Stimulated activated naive CD8-positive, alpha-beta T cell treated with anti-CD3 and anti-CD28 coated beads, Interleukin-15, Interleukin-2, amounts not matched to agents 100 ng/mL and 50 ng/mL, for 24 hours (primary cell): ENCODE data around the gene DUSP5.
"Not testable (repeated sequence)": the region's sequence is repeated elsewhere in the genome, so short reads cannot be mapped to it uniquely, and the experiment has no call there.

ENCODE experiments used
- H3K27ac Mint-ChIP-seq: one replicate; pipeline ENCODE4 v1.8.0; 2021; ENCODE audit warnings: mild to moderate bottlenecking, mixed read lengths
- H3K27me3 Mint-ChIP-seq: one replicate; pipeline ENCODE4 v1.8.0; 2021; ENCODE audit warnings: mixed read lengths
- H3K36me3 Mint-ChIP-seq: one replicate; pipeline ENCODE4 v1.8.0; 2021; ENCODE audit warnings: low read depth, mixed read lengths
- H3K4me1 Mint-ChIP-seq: one replicate; pipeline ENCODE4 v1.8.0; 2021; ENCODE audit warnings: low read depth, mixed read lengths
- H3K4me3 Mint-ChIP-seq: one replicate; pipeline ENCODE4 v1.8.0; 2021; ENCODE audit warnings: mild to moderate bottlenecking, mixed read lengths
- H3K9me3 Mint-ChIP-seq: one replicate; pipeline ENCODE4 v1.8.0; 2021; ENCODE audit warnings: mixed read lengths

The DUSP5 gene

DNA sequence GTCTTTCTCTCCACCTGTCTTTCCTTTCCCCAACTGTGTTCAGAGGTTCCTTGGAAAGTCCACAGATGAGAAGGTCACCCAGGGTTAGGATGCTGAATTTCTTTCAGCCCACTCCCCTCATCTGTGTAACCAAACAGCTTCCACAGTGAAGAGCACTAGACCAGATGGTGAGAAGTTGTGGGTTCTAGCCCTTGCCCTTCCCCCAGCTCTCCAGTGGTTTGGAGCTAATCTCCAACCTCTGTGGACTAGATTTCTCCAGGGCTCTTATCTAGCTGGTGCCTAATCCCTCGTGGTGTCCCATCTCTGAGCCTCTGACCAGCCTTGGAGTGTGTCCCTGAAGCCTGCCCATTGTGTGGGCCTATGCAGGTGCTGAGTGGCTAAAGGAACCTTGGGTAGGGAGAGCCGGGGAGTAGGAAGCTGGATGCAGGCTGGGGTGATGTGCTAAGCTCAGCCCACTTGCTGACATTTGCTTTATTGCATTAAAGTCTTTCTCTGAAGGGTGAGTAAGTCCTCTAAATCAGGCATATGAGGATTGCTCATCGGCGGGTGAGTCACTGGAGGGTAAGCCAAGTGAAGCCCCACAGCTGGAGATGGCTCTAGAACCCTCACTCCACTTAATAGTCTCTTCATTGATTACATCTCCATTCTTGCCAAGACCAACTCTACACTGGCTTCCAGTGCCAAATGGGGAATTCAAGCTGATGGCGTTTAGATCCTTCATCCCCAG is 14.9 kb downstream of the DUSP5 start:
- Mint-ChIP-seq H3K36me3 (peaks cover 80% of the 10 kb centered on the region), H3K4me3 (peak overlapping the region; percentile 30), H3K27ac (peak overlapping the region; percentile 89)

DNA sequence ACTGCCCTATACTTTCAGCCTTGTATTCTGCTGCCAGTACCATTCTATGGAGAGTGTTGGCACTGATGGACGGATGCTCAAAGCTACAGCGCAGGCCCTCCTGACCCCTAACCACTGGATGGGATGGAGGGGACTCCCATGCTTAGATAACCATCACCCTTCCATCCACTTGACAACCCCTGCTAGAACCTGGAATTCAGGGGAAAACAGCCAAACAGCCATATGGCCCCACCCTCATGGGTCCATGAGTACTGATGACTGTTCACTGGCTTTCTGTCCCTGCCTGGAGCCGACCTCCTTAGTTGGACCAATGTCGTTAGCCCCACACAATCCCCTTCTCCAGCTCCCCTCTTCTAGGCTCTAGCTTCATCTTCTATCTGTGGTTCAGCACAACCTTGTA is 16.2 kb downstream of the DUSP5 start:
- no peak overlapping the region for H3K27ac Mint-ChIP-seq
- peaks cover 45% of the 10 kb centered on the region for H3K4me1 Mint-ChIP-seq
- H3K9me3 Mint-ChIP-seq = no peaks in the 10 kb centered on the region
- H3K4me3 Mint-ChIP-seq = no peak overlapping the region
- no peaks in the 10 kb centered on the region for H3K27me3 Mint-ChIP-seq
- peaks cover 67% of the 10 kb centered on the region for H3K36me3 Mint-ChIP-seq

More for the DNA sequence above, 14.9 kb downstream of the DUSP5 start:
- Mint-ChIP-seq H3K9me3 (no peaks in the 10 kb centered on the region), H3K27me3 (no peaks in the 10 kb centered on the region), H3K4me1 (peaks cover 56% of the 10 kb centered on the region)

DNA sequence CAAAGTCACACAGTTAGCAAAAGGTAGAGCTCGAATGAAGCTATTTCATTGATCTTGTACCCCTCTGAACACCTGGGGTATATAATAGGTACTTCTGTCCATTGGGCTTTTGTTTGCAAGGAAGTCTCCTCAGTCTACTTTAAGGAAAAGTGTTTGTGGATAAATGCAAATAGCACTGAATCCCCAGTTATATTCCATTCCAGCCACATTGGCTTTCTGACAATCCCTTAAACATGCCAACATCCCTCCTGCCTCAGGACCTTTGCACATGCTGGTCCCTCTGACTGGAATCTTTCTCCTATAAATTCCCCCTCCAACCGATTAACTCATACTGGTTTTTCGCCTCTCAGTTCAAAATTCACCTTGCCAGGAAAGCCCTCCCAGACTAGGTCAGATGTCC is 17.1 kb downstream of the DUSP5 start:
- no peaks in the 10 kb centered on the region for H3K27me3 Mint-ChIP-seq
- H3K9me3 Mint-ChIP-seq = no peaks in the 10 kb centered on the region
- no peak overlapping the region for H3K27ac Mint-ChIP-seq
- H3K36me3 Mint-ChIP-seq = peaks cover 59% of the 10 kb centered on the region
- H3K4me1 Mint-ChIP-seq = peaks cover 40% of the 10 kb centered on the region
- no peak overlapping the region for H3K4me3 Mint-ChIP-seq

DNA sequence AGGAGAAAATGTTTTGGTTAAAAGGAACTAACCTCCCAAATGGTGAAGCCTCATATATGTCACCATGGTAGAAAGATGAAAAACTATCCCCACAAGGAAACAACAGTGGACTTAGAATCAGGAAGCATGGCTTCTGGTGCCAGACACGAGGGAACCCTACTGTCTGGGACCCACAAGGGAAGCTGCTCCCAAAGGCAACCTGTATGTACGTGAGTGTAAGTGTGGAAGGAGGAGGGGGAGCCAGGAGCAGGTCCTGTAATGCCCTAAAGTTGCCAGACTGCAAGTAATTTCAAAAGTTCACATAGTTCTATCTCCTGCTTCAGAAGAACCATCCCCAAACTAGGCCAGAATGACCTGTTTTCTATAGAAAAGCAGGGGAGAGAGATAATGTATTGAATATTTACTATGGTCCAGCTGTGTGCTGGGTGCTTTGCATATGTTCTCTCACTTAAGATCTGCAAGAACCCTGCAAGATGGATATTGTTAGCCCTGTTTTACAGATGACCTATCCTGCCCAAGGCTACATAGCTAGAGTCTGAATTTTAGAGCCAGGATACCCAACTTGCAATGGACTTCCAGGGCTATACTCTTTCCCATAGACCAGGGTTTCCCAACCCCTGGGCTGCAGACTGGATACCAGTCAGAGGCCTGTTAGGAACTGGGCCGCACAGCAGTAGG is 19.2 kb downstream of the DUSP5 start:
- Mint-ChIP-seq H3K4me1 (peaks cover 27% of the 10 kb centered on the region), H3K27ac (no peak overlapping the region), H3K4me3 (no peak overlapping the region), H3K27me3 (no peaks in the 10 kb centered on the region), H3K9me3 (no peaks in the 10 kb centered on the region), H3K36me3 (peaks cover 41% of the 10 kb centered on the region)

DNA sequence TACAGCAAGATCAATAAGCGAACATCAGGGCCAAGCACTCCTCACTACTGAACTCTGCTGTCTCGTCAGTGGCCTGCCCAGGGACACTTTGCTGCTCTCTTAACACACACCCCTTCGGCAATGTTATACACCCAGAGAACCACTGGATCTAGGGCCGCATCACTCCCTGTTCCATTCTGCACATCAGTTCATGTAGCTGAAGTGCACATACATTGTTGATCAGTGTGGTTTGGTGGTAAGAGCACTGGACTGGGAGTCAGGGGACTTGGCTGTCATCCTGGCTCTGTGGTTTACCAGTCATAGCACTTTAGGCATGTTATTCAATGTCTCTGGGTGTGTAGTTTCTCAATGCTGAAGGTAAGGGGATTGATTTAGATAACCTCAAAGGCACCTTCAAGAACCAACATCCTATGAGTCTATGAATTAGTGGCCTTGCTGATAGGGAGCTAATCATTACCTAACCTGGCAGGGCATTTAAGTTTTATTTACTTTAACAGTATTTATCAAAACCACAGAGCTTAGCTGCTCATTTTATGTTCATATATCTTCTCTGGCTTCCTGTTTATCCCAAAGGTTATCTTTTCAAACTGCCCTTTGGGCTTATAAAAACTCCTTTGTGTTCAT is 24.8 kb downstream of the DUSP5 start:
- no peaks in the 10 kb centered on the region for H3K27me3 Mint-ChIP-seq
- no peak overlapping the region for H3K4me3 Mint-ChIP-seq
- H3K4me1 Mint-ChIP-seq = peaks cover 45% of the 10 kb centered on the region

DNA sequence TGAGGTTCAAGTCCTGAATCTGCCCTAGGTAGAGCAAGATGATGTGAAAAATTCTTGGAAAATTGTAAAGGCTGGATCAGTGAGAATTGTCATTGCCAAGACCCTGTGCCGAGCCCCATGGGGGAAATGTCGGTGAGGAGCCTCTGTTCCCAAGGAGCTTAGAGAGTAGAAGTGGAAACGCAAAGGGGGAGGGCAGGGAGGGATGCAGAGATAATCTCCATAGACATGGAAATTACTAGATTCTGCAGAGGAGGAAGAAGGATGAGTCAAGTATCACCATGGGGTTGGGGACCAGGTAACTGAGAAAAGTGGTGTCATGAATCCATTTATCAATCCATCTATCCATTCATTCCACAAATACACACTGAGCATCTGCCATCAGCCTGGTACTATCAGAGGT is 26.0 kb downstream of the DUSP5 start:
- peaks cover 3% of the 10 kb centered on the region for H3K36me3 Mint-ChIP-seq
- H3K4me1 Mint-ChIP-seq = peaks cover 58% of the 10 kb centered on the region
- H3K4me3 Mint-ChIP-seq = no peak overlapping the region
- H3K27ac Mint-ChIP-seq = no peak overlapping the region
- no peaks in the 10 kb centered on the region for H3K27me3 Mint-ChIP-seq
- no peaks in the 10 kb centered on the region for H3K9me3 Mint-ChIP-seq

More for the DNA sequence above, 24.8 kb downstream of the DUSP5 start:
- H3K9me3 Mint-ChIP-seq = no peaks in the 10 kb centered on the region
- peaks cover 3% of the 10 kb centered on the region for H3K36me3 Mint-ChIP-seq
- no peak overlapping the region for H3K27ac Mint-ChIP-seq

DNA sequence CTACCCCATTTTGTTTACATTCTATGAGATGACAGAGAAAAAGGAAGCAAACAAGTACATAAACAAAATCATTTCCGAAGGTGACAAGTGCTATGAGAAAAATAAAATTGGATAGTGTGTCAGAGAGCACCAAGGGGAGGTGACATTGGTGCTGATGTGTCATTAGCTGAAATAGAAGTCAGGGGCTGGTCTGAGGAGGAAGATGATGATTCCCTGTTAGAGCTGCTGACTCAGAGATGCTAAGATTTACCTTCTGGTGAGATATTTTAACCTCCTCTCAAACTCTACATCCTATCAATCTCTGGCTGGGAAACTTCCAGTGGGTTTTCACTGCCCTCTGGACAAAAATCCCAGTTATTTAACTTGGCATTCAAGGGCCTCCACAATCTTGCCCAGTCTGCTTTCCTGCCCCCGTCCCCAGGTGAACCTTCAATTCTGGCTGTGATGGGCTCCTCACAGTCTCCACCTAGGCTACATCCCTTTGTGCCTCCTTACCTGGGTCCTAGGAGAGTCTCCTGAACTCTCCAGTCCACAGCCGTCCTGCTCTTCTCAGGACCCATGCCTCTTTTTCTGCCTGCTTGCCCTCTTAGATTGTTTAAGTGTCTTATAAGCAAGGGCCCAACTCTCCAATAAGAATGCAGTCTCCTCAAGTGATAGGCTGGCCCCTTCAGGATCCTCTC is 26.6 kb downstream of the DUSP5 start:
- Mint-ChIP-seq H3K4me3 (no peak overlapping the region), H3K27ac (no peak overlapping the region), H3K36me3 (peaks cover 3% of the 10 kb centered on the region), H3K27me3 (no peaks in the 10 kb centered on the region), H3K4me1 (peaks cover 63% of the 10 kb centered on the region), H3K9me3 (no peaks in the 10 kb centered on the region)

DNA sequence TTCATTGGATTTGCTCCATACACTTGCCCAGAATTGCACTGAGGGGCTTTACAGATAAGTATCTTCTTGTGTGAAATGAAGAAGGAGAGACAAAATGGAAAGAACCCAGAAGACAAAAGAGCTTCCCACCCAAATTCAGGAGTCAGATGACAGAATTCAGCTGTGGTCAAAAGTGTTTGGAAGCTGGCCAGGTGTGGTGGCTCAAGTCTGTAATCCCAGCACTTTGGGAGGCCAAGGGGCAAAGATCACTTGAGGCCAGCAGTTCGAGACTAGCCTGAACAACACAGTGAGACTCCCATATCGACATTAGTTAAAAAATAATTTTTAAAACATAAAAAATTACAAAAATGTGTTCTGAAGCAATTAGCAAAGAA is 27.1 kb downstream of the DUSP5 start:
- Mint-ChIP-seq H3K36me3 (peaks cover 3% of the 10 kb centered on the region), H3K27ac (no peak overlapping the region), H3K4me3 (no peak overlapping the region), H3K4me1 (peaks cover 69% of the 10 kb centered on the region), H3K27me3 (no peaks in the 10 kb centered on the region), H3K9me3 (no peaks in the 10 kb centered on the region)

DNA sequence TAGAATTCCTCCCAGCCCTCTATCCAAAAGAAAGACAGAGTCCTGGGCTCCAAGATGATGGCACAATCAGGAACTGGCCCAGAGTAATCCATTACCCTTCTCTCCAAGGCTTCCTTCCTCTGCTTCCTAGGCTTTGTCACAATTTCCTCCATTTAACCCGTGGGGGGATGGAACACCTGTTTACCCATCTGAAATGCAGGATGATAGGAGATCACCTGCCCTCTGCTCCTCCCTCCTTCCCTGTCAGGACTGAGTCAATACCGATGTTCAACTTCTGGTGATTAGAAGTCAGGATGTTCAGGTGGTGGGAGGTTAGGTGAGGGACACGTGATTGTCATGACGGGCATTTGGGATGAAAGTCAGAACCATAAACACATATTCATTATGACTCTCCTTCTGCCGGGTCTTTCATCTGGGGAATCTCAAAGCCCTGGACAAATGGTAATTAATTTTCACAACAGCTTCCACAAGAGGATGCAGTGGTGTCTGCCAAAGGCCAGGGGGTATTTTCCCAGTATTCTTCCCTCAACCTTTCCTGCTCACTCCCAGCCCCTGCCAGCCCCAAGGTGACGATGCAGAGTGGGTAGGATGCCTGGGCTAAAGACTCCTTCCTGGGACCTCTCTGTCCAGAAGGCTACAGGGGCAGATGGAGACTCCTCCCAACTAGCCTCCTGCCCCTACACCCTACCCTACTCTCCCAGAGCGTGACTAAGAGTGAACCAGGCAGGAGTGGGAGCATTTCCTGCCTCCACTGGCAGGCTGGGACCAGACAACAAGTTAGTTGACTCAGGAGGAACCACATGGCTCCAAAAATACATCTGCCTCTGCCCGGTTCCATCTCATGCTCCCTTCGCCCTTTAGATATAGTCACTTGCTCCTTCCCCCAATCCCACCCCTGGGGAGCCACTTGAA is 27.9 kb downstream of the DUSP5 start:
- Mint-ChIP-seq H3K9me3 (no peaks in the 10 kb centered on the region), H3K4me1 (peaks cover 72% of the 10 kb centered on the region), H3K36me3 (no peaks in the 10 kb centered on the region), H3K4me3 (no peak overlapping the region), H3K27ac (peak overlapping the region; percentile 63), H3K27me3 (no peaks in the 10 kb centered on the region)

DNA sequence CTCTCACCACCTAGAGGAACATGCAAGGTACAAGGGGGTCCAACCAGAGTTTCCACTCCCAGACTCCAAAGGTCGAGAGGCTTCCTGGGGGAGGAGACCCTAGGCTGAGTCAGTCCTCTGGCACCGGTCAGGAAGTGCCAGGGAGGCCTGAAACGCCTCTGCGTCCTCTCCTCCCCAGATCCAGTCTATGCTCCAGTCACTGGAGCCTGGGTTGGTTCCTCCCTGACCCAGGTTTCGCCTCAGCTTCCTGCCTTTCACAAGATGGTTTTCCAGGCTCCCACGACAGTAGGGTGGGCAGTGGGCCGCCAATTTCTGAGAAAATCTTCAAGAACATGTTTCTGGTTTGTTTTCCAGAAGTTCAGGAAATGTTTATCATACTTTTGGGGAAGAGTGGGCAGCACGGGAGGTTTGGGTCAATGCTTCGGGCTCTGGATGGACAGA is 30.0 kb downstream of the DUSP5 start:
- Mint-ChIP-seq H3K36me3 (no peaks in the 10 kb centered on the region), H3K27ac (peak overlapping the region; percentile 80)

DNA sequence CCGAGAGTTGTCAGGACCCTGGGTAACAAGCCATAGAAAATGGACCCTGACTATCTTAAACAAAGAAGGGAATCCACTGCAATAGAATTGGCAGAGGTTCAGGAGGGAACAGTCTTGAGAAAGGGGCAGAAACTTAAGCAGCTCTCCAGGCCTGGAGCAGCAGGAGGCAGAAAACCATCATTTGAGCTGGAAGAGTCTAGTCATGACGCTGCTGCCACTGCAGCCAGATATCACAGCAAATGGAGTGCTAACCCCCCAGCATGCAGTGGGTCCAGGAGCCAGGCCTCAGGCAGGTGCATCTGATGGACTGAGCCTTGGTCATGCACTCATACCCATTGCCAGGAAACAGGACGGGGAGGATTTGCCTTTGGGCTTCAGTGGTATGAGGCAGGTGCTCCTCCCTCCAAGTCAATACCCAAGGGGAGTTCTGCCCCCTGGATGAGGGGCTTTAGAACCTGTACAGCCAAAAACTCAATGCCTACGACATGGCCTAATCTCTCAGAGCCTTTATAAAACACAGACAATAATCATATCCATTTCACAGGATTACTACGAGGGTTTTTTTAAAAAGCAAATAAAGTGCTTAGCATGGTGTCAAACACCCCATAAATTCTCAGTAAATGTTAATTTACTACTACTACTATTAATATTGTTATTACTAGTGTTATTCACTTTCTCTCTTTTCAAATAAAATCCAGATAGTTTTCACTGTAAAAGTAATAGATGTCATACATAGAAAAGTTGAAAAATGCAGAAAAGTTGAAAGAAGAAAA is 30.7 kb downstream of the DUSP5 start:
- peak overlapping the region; percentile 20 for H3K4me3 Mint-ChIP-seq
- peaks cover 71% of the 10 kb centered on the region for H3K4me1 Mint-ChIP-seq
- H3K27ac Mint-ChIP-seq = peak overlapping the region; percentile 87
- no peaks in the 10 kb centered on the region for H3K9me3 Mint-ChIP-seq
- no peaks in the 10 kb centered on the region for H3K27me3 Mint-ChIP-seq
- no peaks in the 10 kb centered on the region for H3K36me3 Mint-ChIP-seq

More for the DNA sequence above, 30.0 kb downstream of the DUSP5 start:
- Mint-ChIP-seq H3K27me3 (no peaks in the 10 kb centered on the region), H3K9me3 (no peaks in the 10 kb centered on the region), H3K4me1 (peaks cover 68% of the 10 kb centered on the region), H3K4me3 (peak overlapping the region; percentile 18)

DNA sequence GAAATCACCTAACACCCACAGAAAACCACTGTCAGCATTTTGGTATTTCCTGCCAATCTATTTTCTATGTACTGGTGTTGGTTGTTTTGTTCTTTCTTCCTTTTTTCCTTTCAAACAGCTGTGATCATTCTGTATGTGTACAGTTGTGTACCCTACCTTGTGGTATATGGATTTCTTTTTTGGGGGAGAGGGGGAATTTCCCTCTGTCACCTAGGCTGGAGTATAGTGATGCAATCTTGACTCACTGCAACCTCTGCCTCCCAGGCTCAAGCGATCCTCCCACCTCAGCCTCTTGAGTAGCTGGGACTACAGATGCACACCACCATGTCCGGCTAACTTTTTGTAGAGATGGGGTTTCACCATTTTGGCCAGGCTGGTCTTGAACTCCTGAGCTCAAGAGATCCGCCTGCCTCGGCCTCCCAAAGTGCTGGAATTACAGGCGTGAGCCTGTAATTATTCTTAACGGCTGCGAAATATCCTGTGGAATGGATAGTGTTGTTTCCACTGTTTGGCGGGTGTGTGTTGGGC is 31.4 kb downstream of the DUSP5 start:
- not testable (repeated sequence) for H3K27me3 Mint-ChIP-seq, H3K36me3 Mint-ChIP-seq, H3K9me3 Mint-ChIP-seq
- peak overlapping the region; percentile 56 for H3K4me3 Mint-ChIP-seq
- peaks cover 65% of the 10 kb centered on the region for H3K4me1 Mint-ChIP-seq
- H3K27ac Mint-ChIP-seq = peak overlapping the region; percentile 87

DNA sequence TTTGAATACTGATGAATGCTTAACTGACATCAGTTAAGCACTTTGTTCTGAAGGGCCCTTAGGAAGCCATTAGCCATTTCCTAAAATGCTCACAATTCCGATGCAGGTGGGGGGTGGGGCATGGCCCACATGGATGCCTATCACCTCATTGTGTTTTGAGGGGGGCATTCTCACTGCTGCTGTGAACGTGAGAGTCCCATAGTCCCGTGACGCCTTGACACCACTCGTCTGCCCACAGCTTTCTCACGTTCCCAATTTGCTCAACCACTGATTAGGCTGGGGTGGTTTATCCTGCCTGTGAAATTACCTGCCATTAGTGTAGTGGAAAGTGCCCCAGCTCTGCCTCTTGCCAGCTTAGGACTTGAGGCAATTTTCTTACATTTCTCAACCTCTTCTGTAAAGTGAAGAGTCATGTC is 31.9 kb downstream of the DUSP5 start:
- Mint-ChIP-seq H3K9me3 (no peaks in the 10 kb centered on the region), H3K4me1 (peaks cover 64% of the 10 kb centered on the region), H3K27ac (peak overlapping the region; percentile 87), H3K4me3 (peak overlapping the region; percentile 64), H3K27me3 (no peaks in the 10 kb centered on the region), H3K36me3 (no peaks in the 10 kb centered on the region)
